ENCODE data around the gene NABP1. TPM values are rescaled to one million over a fixed set of nuclear protein-coding genes. Genes with fewer than 3 reads are reported as not detected.

NABP1 gene
- total RNA-seq, 1 experiment from 2014 or later, result 3.2 TPM

DNA sequence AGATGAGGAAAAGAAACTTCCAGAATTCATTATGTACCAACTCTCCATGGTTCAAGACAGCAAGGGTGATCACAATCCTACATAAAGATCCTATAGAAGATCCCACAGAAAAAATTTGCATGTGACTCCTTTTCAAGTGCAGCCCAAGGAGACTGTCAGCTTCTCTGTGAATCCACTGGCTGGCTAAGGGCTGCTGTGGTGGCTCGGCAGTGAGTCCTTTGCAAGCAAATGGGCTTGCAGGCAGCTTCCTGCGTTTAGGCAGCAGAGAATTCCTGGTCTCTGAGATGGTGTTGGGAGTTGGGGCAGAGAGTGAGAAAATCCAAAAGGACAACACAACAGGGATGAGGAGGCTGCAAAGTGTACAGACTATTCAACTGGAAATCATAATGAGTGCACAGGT, 43.4 kb downstream of the NABP1 start:
- Histone ChIP-seq H3K27ac (ENCODE audit: insufficient read length, low read depth, low read length) (no peak overlapping the region), H3K23me2 (ENCODE audit: insufficient read length, low read depth, low read length, poor library complexity, severe bottlenecking) (no peaks in the 10 kb centered on the region)

More for the DNA sequence above, 43.4 kb downstream of the NABP1 start:
- H2AK5ac ChIP-seq (ENCODE audit: insufficient read length, low read length), result no peak overlapping the region
- Mint-ChIP-seq H3K4me3 (no peak overlapping the region), H3K4me1 (peaks cover 10 to 13% of the 10 kb centered on the region in 2 experiments), H3K27me3 (ENCODE audit: low read depth) (no peaks in the 10 kb centered on the region), H3K36me3 (ENCODE audit: insufficient read depth in 1 of 3, low read depth in 3 of 3) (no peaks in the 10 kb centered on the region), H3K27ac (peak overlapping the region in 2 of 3 experiments; percentile 7 to 49; a peak in 3 of 7 replicates), H3K9me3 (no peaks in the 10 kb centered on the region)
- no peak overlapping the region for H3K9ac ChIP-seq (ENCODE audit: extremely low read depth, insufficient read length, low read length)
- no peaks in the 10 kb centered on the region for H3K27me3 ChIP-seq (ENCODE audit: insufficient read depth, low read length)
- no peak overlapping the region for H4K5ac ChIP-seq (ENCODE audit: insufficient read length, low read depth, low read length)
- no peak overlapping the region for H3K4me2 ChIP-seq (ENCODE audit: insufficient read depth, insufficient read length, low read length)
- WGBS (ENCODE audit: extremely low coverage, insufficient read length, low lambda C conversion rate), result no CpG with 5 or more reads among the region's 2 CpGs
- no peak overlapping the region for H2BK120ac ChIP-seq (ENCODE audit: low read depth, low read length, poor library complexity, severe bottlenecking)
- H3K79me2 ChIP-seq (ENCODE audit: insufficient read depth, low read length), result no peaks in the 10 kb centered on the region
- no peak overlapping the region for H3T11ph ChIP-seq (ENCODE audit: low read length)
- no peaks in the 10 kb centered on the region for H4K20me1 ChIP-seq (ENCODE audit: control insufficient read depth, insufficient read depth, insufficient read length)
- DNase-seq, result peak; percentile 64
- no peak overlapping the region for H3K56ac ChIP-seq (ENCODE audit: insufficient read length, low read depth, low read length)
- H3K4ac ChIP-seq (ENCODE audit: low read depth, low read length), result no peak overlapping the region
- H2BK20ac ChIP-seq (ENCODE audit: low read depth, low read length, poor library complexity, severe bottlenecking), result no peak overlapping the region
- H3K18ac ChIP-seq (ENCODE audit: insufficient read length, low read depth, low read length), result no peak overlapping the region
- H3K9me3 ChIP-seq (ENCODE audit: control insufficient read depth, low read depth, low read length), result no peaks in the 10 kb centered on the region
- no peak overlapping the region for H3K23ac ChIP-seq (ENCODE audit: insufficient read length, low read depth, low read length)
- H4K8ac ChIP-seq (replicated peaks; ENCODE audit: insufficient read length, low read depth, low read length), result no peak overlapping the region
- H2BK12ac ChIP-seq (ENCODE audit: insufficient read length, low read depth, low read length), result no peak overlapping the region
- no peaks in the 10 kb centered on the region for H3K79me1 ChIP-seq (ENCODE audit: insufficient read depth, low read depth, low read length, poor library complexity, severe bottlenecking)
- no peak overlapping the region for H2AFZ ChIP-seq (ENCODE audit: low read length)
- H3K14ac ChIP-seq (ENCODE audit: insufficient read depth, low read length), result no peak overlapping the region
- H4K91ac ChIP-seq (ENCODE audit: insufficient read length, low read depth, low read length), result no peak overlapping the region
- TF ChIP-seq CTCF (conservative IDR thresholded peaks at IDR 0.05), result no peak
- no peak overlapping the region for H2BK15ac ChIP-seq (ENCODE audit: low read depth, low read length)
- H2BK5ac ChIP-seq (ENCODE audit: insufficient read length, low read length), result no peak overlapping the region
- no peaks in the 10 kb centered on the region for H3K4me1 ChIP-seq (ENCODE audit: insufficient read depth, low read length)

Data from H9 (cell line).